Neuronal stem cell (in vitro differentiated cells): ENCODE data around the gene STX16.
A peak's percentile ranks its signal among the peaks of the same experiment; 100 is the strongest.

ENCODE experiments used
- DNase-seq: peaks from one replicate; pipeline ENCODE4 v3.0.0-alpha.2; 2013; ENCODE audit warnings: low spot score
- H2AFZ ChIP-seq: one replicate; pipeline ENCODE4 v1.6.1; 2013; ENCODE audit warnings: mild to moderate bottlenecking, low read length, inconsistent platforms
- H2AK5ac ChIP-seq: 2 replicates; pipeline ENCODE4 v1.6.1; 2013; ENCODE audit warnings: low read depth, mild to moderate bottlenecking, inconsistent platforms, low read length, moderate library complexity, mixed read lengths
- H2BK120ac ChIP-seq: 2 replicates; pipeline ENCODE4 v1.6.1; 2013; ENCODE audit warnings: low read depth, mild to moderate bottlenecking, inconsistent platforms, low read length, moderate library complexity, mixed read lengths
- H2BK12ac ChIP-seq: one replicate; pipeline ENCODE4 v1.6.1; 2013; ENCODE audit warnings: low read length, inconsistent platforms
- H2BK15ac ChIP-seq: 2 replicates; pipeline ENCODE4 v1.6.1; 2013; ENCODE audit warnings: mild to moderate bottlenecking, low read length, inconsistent platforms, mixed read lengths
- H2BK5ac ChIP-seq: one replicate; pipeline ENCODE4 v1.6.1; 2013; ENCODE audit warnings: inconsistent platforms, mild to moderate bottlenecking, low read length, moderate library complexity
- H3K14ac ChIP-seq: one replicate; pipeline ENCODE4 v1.6.1; 2013; ENCODE audit warnings: low read length, inconsistent platforms
- H3K18ac ChIP-seq: 2 replicates; pipeline ENCODE4 v1.6.1; 2013; ENCODE audit warnings: low read length, inconsistent platforms
- H3K23ac ChIP-seq: 2 replicates; pipeline ENCODE4 v1.6.1; 2013; ENCODE audit warnings: low read depth, mild to moderate bottlenecking, mixed read lengths, low read length, inconsistent platforms; ENCODE audit not compliant: poor library complexity
- H3K27ac ChIP-seq: replicated peaks from 3 replicates; pipeline ENCODE4 v1.5.1; 2013; ENCODE audit warnings: low read length, inconsistent platforms
- H3K27me3 ChIP-seq, 3 experiments: 2 replicates each; pipeline ENCODE4 v1.6.1; 2013; ENCODE audit warnings: low read length in 3 of 3, mild to moderate bottlenecking in 2 of 3, inconsistent platforms in 1 of 3, low read depth in 1 of 3, mixed read lengths in 1 of 3, moderate library complexity in 1 of 3; ENCODE audit not compliant: control insufficient read depth in 3 of 3, insufficient read depth in 3 of 3
- H3K36me3 ChIP-seq, 2 donors: replicated peaks in 1 of 2; 2 replicates each; pipeline ENCODE4 v1.6.1; 2013; ENCODE audit warnings: low read length in 2 of 2; ENCODE audit not compliant: control insufficient read depth in 2 of 2, insufficient read depth in 2 of 2
- H3K4ac ChIP-seq: 2 replicates; pipeline ENCODE4 v1.6.1; 2013; ENCODE audit warnings: inconsistent platforms, mild to moderate bottlenecking, low read length, moderate library complexity
- H3K4me1 ChIP-seq, 2 donors: 1 replicate in 1 of 2; 2 replicates in 1 of 2; pipeline ENCODE4 v1.6.1; 2013; ENCODE audit warnings: low read length in 2 of 2, low read depth in 1 of 2; ENCODE audit not compliant: control insufficient read depth in 2 of 2, insufficient read depth in 1 of 2
- H3K4me2 ChIP-seq: one replicate; pipeline ENCODE4 v1.6.1; 2013; ENCODE audit warnings: mild to moderate bottlenecking, low read length, inconsistent platforms; ENCODE audit not compliant: insufficient read depth, poor library complexity, severe bottlenecking
- H3K4me3 ChIP-seq, 2 donors: 2 replicates each; pipeline ENCODE4 v1.5.1; 2013; ENCODE audit warnings: low read length in 2 of 2, mild to moderate bottlenecking in 2 of 2, inconsistent platforms in 1 of 2, moderate library complexity in 1 of 2
- H3K79me1 ChIP-seq: one replicate; pipeline ENCODE4 v1.6.1; 2013; ENCODE audit warnings: low read depth, mild to moderate bottlenecking, inconsistent platforms, low read length, moderate library complexity
- H3K9ac ChIP-seq: one replicate; pipeline ENCODE4 v1.6.1; 2013; ENCODE audit warnings: mild to moderate bottlenecking, low read depth, low read length, inconsistent platforms; ENCODE audit not compliant: poor library complexity
- H3K9me3 ChIP-seq, 2 donors: replicated peaks in 1 of 2; 2 replicates each; pipeline versions ENCODE3 to v1.6.1; 2013; ENCODE audit warnings: low read length in 2 of 2, mild to moderate bottlenecking in 2 of 2, inconsistent platforms in 1 of 2, low read depth in 1 of 2, mixed read lengths in 1 of 2, moderate library complexity in 1 of 2; ENCODE audit not compliant: control insufficient read depth in 2 of 2, insufficient read depth in 1 of 2
- H4K8ac ChIP-seq: one replicate; pipeline ENCODE4 v1.6.1; 2013; ENCODE audit warnings: low read depth, mild to moderate bottlenecking, inconsistent platforms, low read length, moderate library complexity
- H4K91ac ChIP-seq: one replicate; pipeline ENCODE4 v1.6.1; 2013; ENCODE audit warnings: low read length, low read depth, mild to moderate bottlenecking, inconsistent platforms; ENCODE audit not compliant: poor library complexity
- WGBS, 2 donors: extraction: QIAGEN DNeasy Blood & Tissue Kit; methylation state at CpG; one replicate each; pipeline ENCODE4 v1.1.7; 2013; ENCODE audit warnings: missing lambda C conversion rate in 2 of 2, mixed read lengths in 1 of 2; ENCODE audit not compliant: insufficient read length in 2 of 2, insufficient replicate concordance in 1 of 2; ENCODE audit errors: extremely low coverage in 2 of 2; 5-methylcytosine and 5-hydroxymethylcytosine counted together

STX16 gene

DNA sequence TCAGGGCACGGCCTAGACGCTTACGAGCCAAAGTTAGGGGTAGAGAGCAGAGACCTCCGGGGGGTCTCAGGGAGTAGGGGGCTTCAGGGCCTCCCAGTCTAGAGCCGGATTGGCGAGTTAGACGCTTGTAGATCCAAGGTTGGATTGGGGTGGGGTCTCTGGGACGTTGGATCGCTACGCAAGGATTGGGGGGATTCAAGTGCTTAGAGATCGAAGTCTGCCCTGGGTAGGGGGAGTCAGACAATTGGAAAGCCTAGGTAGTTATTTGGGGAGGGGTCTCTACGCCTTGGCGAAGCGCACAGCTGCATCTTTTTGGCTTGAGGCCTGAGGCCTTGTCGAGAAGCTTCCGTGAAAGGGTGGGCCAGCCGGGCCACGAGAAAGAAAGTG, 469 bp downstream of the STX16 start:
- H3K18ac ChIP-seq, result peak overlapping the region; percentile 84
- H3K79me1 ChIP-seq, result peaks cover 2% of the 10 kb centered on the region
- peak; percentile 57 for DNase-seq
- H3K23ac ChIP-seq, result peak overlapping the region; percentile 58
- no peak overlapping the region for H2BK120ac ChIP-seq
- peaks cover 0 to 11% (median 0%) of the 10 kb centered on the region in 3 experiments for H3K27me3 ChIP-seq
- peak overlapping the region; percentile 69 for H3K27ac ChIP-seq
- peaks cover 3 to 17% of the 10 kb centered on the region in 2 donors for H3K4me1 ChIP-seq
- H3K9me3 ChIP-seq, result no peaks in the 10 kb centered on the region
- no peak overlapping the region for H2BK15ac ChIP-seq
- peak overlapping the region; percentile 94 for H3K9ac ChIP-seq
- H3K4me2 ChIP-seq, result peak overlapping the region; percentile 85
- H3K14ac ChIP-seq, result no peak overlapping the region
- H2AFZ ChIP-seq, result peak overlapping the region; percentile 100
- H4K8ac ChIP-seq, result peak overlapping the region; percentile 9
- H3K4ac ChIP-seq, result no peak overlapping the region
- no CpG with 5 or more reads among the region's 18 CpGs for WGBS, 2 donors
- H2AK5ac ChIP-seq, result peak overlapping the region; percentile 50
- H3K36me3 ChIP-seq, result peaks cover 0 to 4% of the 10 kb centered on the region in 2 donors
- H2BK5ac ChIP-seq, result peak overlapping the region; percentile 60
- H4K91ac ChIP-seq, result no peak overlapping the region
- peak overlapping the region; percentile 82 to 94 for H3K4me3 ChIP-seq
- H2BK12ac ChIP-seq, result no peak overlapping the region

DNA sequence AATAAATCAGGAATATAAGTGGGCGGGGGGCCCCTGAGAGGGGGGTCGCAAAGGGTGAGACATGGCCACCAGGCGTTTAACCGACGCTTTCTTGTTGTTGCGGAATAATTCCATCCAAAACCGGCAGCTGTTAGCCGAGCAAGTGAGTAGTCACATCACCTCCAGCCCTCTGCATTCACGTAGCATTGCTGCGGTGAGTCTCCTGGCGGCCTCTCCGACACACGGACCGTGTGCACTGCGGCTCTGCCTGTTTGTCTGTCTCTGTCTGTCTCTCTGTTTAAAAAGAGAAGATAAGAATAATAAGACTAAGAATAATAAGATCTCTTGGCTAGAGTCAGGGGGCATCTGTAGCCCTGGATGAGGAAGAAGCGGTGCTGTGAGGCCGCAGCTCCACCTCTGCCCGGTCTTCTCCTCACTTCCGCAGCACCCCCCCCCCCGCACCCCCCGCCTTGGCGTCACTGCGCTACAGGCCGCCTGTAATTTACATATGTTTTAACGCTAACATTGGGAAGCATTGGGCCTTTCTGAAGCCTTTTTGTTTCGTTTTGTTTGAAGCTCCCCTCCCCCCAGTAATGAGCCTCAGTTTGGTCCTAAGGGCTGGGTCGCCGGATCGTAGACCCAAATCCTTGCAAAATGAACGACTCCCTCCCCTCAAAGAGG, 993 bp downstream of the STX16 start:
- peaks cover 2% of the 10 kb centered on the region for H3K79me1 ChIP-seq
- H3K27me3 ChIP-seq, result peaks cover 0 to 9% (median 0%) of the 10 kb centered on the region in 3 experiments
- H2AFZ ChIP-seq, result peak overlapping the region; percentile 100
- H2BK120ac ChIP-seq, result no peak overlapping the region
- H3K4me1 ChIP-seq, result peaks cover 3 to 17% of the 10 kb centered on the region in 2 donors
- peak overlapping the region; percentile 58 for H3K23ac ChIP-seq
- no peak overlapping the region for H3K4ac ChIP-seq
- peak overlapping the region; percentile 85 for H3K4me2 ChIP-seq
- no peak overlapping the region for H2BK12ac ChIP-seq
- H3K36me3 ChIP-seq, result peaks cover 0 to 4% of the 10 kb centered on the region in 2 donors
- no peak overlapping the region for H2BK15ac ChIP-seq
- no peak overlapping the region for H3K14ac ChIP-seq
- H3K4me3 ChIP-seq, result peak overlapping the region; percentile 82 to 94
- peak overlapping the region; percentile 37 for H3K27ac ChIP-seq
- no peak overlapping the region for H3K9ac ChIP-seq
- peak overlapping the region; percentile 50 for H2AK5ac ChIP-seq
- no peak overlapping the region for H4K91ac ChIP-seq
- peak; percentile 42 for DNase-seq
- peak overlapping the region; percentile 9 for H4K8ac ChIP-seq
- H3K18ac ChIP-seq, result no peak overlapping the region
- WGBS, 2 donors, result no CpG with 5 or more reads among the region's 30 CpGs
- H3K9me3 ChIP-seq, result no peaks in the 10 kb centered on the region
- peak overlapping the region; percentile 60 for H2BK5ac ChIP-seq

DNA sequence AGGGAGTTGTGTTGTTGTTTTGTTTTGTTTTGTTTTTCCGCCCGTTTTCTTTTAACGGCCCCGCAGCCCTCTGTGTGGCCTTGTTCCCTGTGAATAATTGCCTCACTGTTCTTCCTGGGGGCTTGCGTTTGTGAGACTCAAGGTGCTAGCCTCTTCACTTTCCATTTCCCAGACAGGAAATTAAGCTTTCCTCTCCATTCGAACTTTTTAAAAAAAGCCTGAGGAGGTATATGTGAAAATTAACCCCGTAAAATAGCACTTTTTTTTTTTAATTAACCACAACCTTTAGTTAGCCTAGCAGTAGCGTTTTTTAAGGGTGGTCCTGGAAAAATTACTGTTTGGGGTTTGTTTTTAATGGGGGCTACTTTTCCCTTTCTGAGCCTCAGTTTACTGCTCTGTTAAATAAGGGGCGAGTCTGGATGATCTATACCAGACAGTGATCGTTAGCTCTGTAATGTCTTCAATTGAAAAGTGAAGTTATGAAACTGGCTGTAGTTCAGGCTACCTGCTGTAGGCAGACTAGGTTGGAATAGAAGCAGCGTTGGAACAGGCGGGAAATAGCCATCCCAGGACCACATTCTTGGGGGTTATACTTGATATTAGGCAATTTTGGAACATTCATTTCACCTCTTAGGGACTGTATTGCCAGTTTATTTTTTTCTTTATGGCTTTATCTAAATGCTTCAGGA, 1.7 kb downstream of the STX16 start:
- no peak overlapping the region for H2BK12ac ChIP-seq
- H3K18ac ChIP-seq, result no peak overlapping the region
- peaks cover 3 to 17% of the 10 kb centered on the region in 2 donors for H3K4me1 ChIP-seq
- H2BK120ac ChIP-seq, result no peak overlapping the region
- H3K14ac ChIP-seq, result no peak overlapping the region
- DNase-seq, result no peak
- no peak overlapping the region for H3K23ac ChIP-seq
- peaks cover 2% of the 10 kb centered on the region for H3K79me1 ChIP-seq
- H3K27ac ChIP-seq, result no peak overlapping the region
- H2BK15ac ChIP-seq, result no peak overlapping the region
- H3K4me2 ChIP-seq, result peak overlapping the region; percentile 85
- no peak overlapping the region for H2BK5ac ChIP-seq
- no peak overlapping the region for H4K91ac ChIP-seq
- H3K9me3 ChIP-seq, result no peaks in the 10 kb centered on the region
- H4K8ac ChIP-seq, result no peak overlapping the region
- no peak overlapping the region for H3K4ac ChIP-seq
- peaks cover 0 to 9% (median 0%) of the 10 kb centered on the region in 3 experiments for H3K27me3 ChIP-seq
- peak overlapping the region; percentile 82 to 94 for H3K4me3 ChIP-seq
- H2AFZ ChIP-seq, result peak overlapping the region; percentile 100
- no peak overlapping the region for H3K9ac ChIP-seq
- peaks cover 0 to 4% of the 10 kb centered on the region in 2 donors for H3K36me3 ChIP-seq
- no peak overlapping the region for H2AK5ac ChIP-seq
- WGBS, 2 donors, result no CpG with 5 or more reads among the region's 12 CpGs

DNA sequence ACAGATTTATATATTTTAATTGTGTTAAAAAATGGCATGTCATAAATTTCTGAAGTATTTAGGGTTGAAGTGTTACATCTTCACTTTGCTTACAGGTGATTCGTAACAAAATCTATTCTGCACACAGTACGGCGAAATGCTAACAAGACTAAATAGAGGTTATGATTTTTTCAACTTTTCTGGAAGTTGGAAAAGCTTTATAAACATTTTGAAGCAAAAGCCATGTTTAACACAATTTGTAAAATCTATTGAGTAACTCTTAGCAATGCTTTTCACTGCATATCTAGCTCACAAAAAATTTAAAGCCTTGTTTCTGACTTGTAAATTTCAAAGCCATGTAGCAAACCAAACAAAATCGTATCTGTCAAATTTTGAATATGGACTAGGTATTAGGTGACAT, 3.3 kb downstream of the STX16 start:
- Histone ChIP-seq H3K23ac (no peak overlapping the region), H3K14ac (no peak overlapping the region), H3K36me3 (peaks cover 0 to 5% of the 10 kb centered on the region in 2 donors), H3K4ac (no peak overlapping the region), H3K4me3 (no peak overlapping the region), H2AFZ (no peak overlapping the region), H2BK15ac (no peak overlapping the region), H3K9me3 (no peaks in the 10 kb centered on the region), H3K18ac (no peak overlapping the region), H3K27ac (no peak overlapping the region), H2BK120ac (no peak overlapping the region), H3K79me1 (peaks cover 2% of the 10 kb centered on the region), H3K9ac (no peak overlapping the region), H2BK12ac (no peak overlapping the region), H2AK5ac (no peak overlapping the region), H4K91ac (no peak overlapping the region), H2BK5ac (no peak overlapping the region), H4K8ac (no peak overlapping the region), H3K4me2 (no peak overlapping the region), H3K27me3 (peaks cover 0 to 6% (median 0%) of the 10 kb centered on the region in 3 experiments), H3K4me1 (peaks cover 2 to 17% of the 10 kb centered on the region in 2 donors)
- no CpG with 5 or more reads among the region's 4 CpGs for WGBS, 2 donors
- no peak for DNase-seq
